H54 (cell line): Measurements from ENCODE around the gene PCED1B.

Experiments used
- DNase-seq: peaks from one replicate; pipeline ENCODE4 v3.0.0; 2011; ENCODE audit warnings: low spot score, mixed read lengths; ENCODE audit not compliant: insufficient read length
- FAIRE-seq: peaks from 3 replicates; lab custom pipeline; 2011; peaks lifted over from hg19 to GRCh38; lab: Jason Lieb, UNC
- POLR2A ChIP-seq: IDR thresholded peaks from 2 replicates; pipeline ENCODE4 v1.6.1; 2011; ENCODE audit warnings: low read depth, mild to moderate bottlenecking, low read length

The PCED1B gene

DNA sequence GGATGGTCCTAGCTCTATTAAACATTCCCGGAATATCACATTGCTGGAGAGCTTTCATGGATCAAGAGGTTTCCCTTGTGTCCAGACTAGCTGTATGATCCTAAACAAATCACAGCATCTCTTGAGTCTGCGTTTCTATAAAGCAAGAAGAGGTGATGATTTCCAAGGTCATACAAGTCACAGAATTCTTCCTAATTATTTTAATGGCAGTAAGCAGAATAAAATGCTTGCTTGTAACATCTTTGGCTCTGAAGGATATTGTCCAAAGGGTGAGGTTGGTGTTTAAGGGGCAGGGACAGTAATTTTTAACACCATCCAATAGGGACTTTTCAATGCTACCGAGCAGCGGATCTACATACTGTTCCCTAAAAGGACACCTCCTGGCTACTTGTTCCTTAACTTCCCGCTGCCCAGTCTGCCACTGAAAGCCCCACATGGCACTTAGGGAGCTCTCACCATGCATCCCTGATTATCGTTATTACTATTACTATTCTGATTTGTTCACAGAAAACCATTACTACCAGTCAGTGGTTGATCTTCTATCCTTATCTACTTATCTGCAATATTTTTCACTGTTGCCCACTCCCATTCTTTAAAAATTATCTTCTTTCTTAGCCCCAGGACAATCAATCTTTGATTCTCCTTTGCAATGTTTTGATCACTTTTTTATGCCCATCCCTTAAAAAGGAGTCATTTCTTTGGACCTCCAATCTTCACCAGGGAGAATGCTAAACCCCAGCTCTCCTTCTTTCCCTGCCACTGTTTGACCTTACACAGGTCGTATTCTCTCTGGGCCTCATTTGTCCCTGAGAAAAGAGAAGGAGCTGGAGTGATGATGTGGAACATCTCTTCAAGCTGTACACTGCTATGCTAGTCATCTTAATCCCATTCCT is 4.0 kb upstream of the PCED1B start:
- DNase-seq: no peak
- no peak for TF ChIP-seq POLR2A
- peak; percentile 20 for FAIRE-seq

DNA sequence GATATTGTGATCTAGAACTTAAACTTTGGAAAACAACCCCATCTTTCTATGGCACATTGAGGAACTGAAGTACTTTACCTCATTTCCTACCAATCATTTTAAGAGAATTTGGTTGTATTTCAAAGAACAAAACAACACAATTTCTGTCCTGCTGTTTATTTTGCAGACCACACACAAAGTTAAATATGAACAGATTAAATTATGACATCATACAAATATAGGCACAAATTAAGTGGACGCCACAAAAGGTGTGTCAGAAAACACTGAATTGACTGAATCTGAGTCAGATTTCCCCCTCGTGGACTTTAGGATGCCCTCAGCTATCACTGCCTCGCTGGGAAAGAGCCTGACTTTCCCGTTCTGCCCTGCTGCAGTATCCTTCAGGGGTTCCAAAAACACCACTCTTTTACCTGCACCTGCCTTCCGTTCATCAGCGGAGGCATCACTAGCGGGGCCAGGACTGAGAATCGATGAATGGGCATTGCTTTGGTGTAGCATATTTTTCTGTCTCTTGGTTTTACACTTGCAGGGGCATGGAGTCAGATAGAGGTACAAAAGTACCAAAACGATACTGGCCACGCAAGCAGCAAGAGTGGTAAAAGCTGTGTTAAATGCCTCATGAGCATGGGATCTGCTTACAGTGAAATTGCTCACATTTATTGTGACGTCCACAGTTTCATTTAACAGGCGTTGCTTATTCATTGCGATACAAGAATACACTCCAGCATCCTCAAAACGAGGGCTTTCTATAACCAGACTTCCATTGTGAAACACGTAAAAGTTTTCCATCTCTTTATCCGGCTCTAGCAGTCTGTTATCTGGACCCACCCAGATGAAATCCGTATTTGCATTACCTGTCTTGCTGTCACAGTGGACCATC is 2.0 kb upstream of the PCED1B start:
- no peak for FAIRE-seq
- no peak for DNase-seq
- no peak for TF ChIP-seq POLR2A

DNA sequence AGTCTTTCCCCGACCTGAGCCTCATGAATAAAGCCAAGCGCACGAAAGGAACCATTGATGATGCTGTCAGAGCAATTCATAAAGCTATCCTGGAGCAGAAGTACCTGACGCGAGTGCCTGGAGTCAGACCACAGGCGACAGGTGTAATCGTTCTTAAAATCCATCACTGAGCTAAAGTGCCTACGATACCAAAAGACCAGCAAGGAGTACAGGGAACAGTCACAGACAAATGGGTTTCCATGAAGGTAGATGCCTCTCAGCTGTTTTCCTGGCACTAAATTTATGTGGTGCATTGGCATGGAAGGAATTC is 1.4 kb upstream of the PCED1B start:
- FAIRE-seq (no peak), DNase-seq (no peak)
- no peak for TF ChIP-seq POLR2A

DNA sequence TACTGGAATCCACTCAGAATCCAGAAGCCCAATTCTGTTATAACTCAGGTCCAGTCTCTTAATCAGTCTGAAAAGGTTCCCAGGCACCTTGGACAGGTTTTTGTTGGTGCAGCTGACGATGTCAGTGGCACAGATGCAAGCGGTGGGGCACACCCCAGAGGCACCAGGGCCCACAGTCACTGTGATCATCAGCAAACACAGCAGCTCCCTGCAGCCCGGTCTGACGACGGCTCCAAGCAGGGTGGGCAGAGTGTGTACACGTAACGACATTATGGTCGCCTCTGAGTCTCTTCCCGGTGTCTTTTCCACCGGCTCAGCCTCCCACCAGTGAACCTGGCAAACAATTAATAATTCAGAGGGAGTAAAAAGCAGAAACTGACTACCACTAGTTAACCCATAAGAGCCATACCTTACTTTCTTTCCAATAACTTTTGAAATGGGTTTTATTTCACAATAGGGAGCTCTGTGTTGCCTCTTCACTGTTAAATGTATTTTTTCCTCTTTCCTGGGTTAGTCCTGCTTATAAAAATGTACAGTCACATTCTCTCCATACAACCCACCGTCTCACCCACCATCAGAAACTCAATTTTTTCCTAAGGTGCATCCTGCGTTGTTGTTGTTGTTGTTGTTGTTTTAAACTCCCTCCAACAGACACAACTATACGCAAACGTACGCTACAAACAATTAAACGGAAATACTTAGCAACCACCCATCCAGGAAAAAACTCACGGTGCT is 521 bp upstream of the PCED1B start:
- DNase-seq (peak; percentile 31), FAIRE-seq (peak; percentile 45)
- TF ChIP-seq POLR2A: no peak

DNA sequence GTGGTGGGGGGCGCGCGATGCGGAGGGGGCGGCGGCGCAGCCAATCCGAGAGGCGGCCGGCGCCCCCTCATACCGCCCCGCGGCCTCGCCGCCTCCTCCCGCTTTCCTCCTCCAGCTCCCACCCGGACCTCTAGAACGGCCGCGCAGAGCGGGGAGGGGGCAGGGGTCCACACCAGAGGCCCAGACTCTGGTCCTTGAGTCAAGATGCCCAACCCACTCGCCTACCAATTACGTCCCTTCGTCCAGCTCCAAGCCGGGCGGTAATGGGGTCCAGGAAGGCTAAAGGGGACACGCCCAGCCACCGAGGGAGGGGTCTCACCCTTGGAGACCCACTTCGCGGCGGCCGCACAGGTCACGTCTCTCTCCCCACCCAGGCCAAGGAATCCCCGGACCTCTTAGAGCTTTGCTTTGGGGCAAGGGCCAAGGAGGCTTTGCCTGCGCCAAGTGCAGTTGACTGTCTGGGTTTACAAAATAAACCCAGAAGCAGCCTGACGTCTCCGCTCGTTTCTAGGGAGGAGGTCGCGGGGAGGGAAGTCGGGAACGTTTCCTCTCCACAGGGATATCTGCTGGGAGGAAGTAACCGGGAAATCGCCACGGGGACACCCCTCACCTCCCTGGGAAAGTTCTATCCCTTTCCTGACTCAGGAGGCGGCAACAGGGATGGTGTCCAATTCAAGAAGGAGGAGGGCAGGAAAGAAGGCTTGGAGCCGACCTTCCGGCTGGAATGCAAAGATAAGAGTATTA is 732 bp downstream of the PCED1B start:
- DNase-seq (peak; percentile 64), FAIRE-seq (no peak)
- TF ChIP-seq POLR2A: peak; percentile 37

DNA sequence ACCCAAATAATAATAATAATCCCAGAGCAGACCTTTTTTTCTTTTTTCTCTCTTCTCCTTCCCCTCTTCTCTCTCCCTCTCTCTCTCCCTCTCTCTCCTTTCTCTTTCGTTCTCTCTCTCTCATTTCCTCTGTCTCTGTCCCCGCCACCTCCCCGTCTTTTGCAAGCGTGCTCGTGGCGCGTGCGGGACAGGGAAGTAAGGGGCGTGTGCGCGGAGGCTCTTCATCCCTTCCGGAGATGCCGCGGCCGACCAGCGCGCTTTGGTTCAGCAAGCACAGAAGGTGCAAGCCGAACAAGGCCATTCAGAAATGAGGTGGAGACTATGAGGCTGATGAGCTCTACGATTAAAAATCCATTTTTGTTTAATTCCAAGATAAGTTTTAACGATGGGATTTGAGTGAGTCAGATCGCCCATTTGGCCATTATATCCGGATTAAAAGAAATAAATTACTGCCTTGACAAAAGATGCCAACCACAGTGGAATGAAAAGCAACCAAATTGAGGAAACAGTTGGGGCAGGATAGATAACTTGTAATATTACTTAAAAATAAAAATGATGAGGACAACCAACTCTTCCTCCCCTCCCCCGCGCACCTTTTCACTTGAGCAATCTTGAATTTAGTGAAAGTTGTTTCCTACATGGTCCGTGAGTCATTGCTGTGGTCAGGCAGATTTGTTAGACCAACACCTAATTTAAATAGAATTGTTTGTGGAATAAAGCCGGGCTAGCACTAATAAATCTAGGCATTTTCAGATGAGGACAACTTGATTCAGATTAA is 1.5 kb downstream of the PCED1B start:
- FAIRE-seq: no peak
- peak; percentile 27; the same call in 1 of the 2 replicates for TF ChIP-seq POLR2A
- DNase-seq: peak; percentile 30

DNA sequence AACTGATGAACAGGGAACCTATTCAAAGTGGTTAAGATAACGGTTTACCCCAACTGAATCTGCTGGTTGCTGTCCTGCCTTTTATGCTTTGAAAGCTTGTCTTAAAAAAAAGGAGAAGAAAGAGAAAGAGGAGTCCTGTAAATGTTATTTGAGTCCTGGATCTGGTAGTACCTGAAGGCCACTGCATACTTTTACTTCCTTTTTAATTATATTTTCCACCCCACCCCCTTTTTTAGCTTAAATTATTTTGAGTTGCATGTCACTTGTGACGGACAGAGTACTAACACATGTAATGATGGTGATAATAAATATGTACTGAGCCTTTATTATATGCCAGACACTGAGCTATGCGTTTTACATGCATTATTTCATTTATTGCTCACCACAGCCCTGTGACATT is 2.9 kb downstream of the PCED1B start:
- no peak for FAIRE-seq
- TF ChIP-seq POLR2A: no peak
- no peak for DNase-seq

DNA sequence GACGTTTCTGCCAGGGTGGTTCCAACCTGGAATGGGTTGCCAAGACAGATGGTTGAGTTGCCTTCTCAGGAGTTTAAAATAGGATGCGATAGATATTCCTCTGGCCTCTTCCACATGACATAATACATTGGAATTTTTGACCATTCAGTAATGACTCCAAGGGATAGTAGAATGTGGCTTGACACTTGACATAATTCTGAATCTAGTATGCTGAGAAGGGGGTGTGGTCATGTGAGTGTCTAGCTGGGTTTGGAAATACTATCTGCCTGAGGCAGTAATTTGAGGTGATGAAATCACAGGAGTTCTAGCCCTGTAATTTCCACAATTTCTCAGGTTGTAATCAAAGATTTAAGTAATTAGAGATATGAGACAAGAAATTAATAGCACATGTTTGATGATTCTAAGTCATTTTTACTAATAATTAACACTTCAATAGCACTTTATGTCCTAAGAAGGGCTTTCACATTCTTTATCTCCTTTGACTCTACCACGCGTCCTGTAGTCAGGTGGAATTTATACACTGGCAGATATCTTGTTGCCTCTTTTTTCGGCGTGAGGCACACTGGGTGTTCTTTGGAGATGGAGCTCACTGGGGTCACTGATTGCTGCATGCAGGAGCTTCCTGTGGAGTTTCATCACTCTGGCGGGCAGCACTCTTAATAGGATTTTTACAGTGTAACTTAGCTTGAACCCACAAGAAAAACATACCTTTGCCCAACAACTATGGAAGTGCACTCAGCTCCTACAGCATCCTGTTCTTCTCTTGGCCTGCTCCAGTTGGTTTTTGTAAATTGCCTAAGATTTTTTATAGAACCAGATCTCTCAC is 3.6 kb downstream of the PCED1B start:
- DNase-seq (peak; percentile 56), FAIRE-seq (peak; percentile 92)
- TF ChIP-seq POLR2A: no peak

DNA sequence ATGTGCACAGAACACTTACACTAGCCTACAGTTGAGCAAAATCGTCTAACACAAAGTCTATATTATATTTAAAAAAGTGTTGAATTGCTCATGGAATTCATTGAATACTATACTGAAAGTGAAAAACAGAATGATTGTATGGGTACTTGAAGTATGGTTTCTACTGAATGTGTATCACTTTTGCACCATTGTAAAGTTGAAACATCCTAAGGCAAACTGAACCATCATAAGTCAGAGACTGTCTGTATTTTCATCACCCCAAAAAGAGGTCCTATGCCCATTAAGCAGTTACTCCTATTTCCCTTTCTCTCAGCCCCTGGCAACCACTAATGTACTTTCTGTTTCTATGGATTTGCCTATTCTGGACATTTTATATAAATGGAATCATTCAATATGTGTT is 4.8 kb downstream of the PCED1B start:
- TF ChIP-seq POLR2A: no peak
- no peak for FAIRE-seq
- no peak for DNase-seq

DNA sequence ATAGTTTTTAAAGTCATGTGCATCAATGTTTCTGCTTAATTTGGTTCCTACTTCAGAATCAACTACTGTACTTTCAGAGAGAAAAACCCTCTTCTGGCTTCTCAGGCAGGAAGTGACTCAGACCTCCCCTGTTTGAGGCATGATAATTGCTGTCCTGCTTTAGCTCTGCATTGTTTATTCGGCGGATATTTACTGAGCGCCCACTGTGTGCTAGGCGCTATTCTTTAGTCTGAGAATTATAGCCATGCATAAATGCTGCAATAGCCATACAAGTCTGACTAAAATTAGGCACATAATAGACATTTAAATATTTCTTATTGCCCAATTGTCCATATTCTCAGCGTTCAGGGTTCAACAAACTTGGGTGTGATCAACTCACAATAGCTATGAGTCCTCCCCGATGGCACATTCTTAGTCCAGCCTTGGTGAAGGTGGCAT is 6.4 kb downstream of the PCED1B start:
- FAIRE-seq (peak; percentile 93), DNase-seq (no peak)

DNA sequence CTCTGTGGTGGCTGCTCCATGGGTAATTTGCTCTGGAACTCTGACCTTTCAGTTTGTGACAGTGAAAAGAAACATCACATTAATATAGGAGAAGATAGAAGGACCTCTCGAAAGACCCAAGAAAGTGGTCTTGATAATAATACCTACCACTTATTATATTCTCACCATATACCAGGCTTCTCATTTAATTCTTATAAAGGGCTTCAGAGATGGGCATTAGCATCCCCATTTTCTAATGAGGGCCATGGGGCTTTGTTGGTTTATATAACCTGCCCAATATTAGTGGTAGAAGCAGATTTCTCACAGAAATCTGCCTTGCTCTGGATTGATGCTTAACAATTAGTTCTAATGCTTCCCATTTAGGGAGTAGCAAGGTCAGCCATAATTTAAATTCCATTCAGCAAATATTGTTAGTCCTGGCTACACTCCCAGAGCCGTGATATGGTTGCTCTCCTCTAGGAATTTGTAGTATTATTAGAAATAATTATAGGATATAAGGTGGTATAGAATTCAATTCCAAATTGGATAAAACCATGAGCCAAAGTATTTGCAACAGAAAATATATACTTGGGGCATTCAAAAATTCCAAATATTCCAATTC is 7.8 kb downstream of the PCED1B start:
- DNase-seq (no peak), FAIRE-seq (no peak)
- no peak for TF ChIP-seq POLR2A

More for the DNA sequence above, 6.4 kb downstream of the PCED1B start:
- no peak for TF ChIP-seq POLR2A
